ENCODE data around the gene DTX1. TPM values are rescaled to one million over a fixed set of nuclear protein-coding genes. Genes with fewer than 3 reads are reported as not detected.

Gene DTX1
- polyA plus RNA-seq, 1 donor (not counting 4 experiments of a cell fraction or from before 2014, with no cell fraction given) = not detected

DNA sequence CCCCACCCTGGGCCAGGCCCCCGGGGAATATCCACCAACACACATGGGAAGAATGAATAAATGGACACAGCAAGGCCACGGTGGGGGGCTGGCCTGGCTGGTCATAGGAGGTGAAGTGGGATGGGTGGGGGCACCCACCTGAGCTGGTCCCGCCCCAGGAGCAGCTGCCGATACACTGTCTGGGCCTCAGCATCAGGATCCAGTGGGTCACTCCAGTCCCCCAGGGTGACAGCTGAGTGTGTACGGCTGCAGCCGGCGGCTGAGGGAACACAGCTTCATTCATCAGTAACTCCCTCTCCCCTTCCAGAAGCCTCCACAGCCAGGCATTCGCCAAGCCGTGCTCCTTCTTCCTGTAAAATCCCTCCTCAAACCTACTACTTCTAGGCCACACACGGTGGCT, 45.2 kb downstream of the DTX1 start:
- Histone ChIP-seq H3K79me2 (ENCODE audit: control insufficient read depth, insufficient read depth, low read length) (no peaks in the 10 kb centered on the region), H3K36me3 (ENCODE audit: control insufficient read depth in 2 of 2, extremely low read depth in 1 of 2, insufficient read depth in 2 of 2, low read length in 2 of 2) (no peaks in the 10 kb centered on the region), H4K20me1 (ENCODE audit: control insufficient read depth, extremely low read depth, insufficient read depth, low read length) (no peaks in the 10 kb centered on the region), H3K4me1 (ENCODE audit: control insufficient read depth, extremely low read depth, insufficient read depth, low read length) (peaks cover 3% of the 10 kb centered on the region), H3K9me1 (ENCODE audit: control insufficient read depth, extremely low read depth, insufficient read depth, low read length) (no peaks in the 10 kb centered on the region), H3K27ac (ENCODE audit: control insufficient read depth, insufficient read depth, low read length) (no peak overlapping the region), H3K4me3 (ENCODE audit: control insufficient read depth in 2 of 3, extremely low read depth in 1 of 3, insufficient read depth in 2 of 3, low read depth in 1 of 3, low read length in 3 of 3) (no peak overlapping the region), H3K27me3 (ENCODE audit: control insufficient read depth, extremely low read depth, insufficient read depth, low read length) (no peaks in the 10 kb centered on the region), H3K9me3 (ENCODE audit: control insufficient read depth, low read depth, low read length) (no peaks in the 10 kb centered on the region), H3K4me2 (ENCODE audit: control insufficient read depth, extremely low read depth, insufficient read depth, low read depth, low read length) (no peak overlapping the region), H3K9ac (ENCODE audit: control insufficient read depth, extremely low read depth, insufficient read depth, low read length) (no peak overlapping the region), H2AFZ (ENCODE audit: control insufficient read depth, low read length) (no peak overlapping the region)
- FAIRE-seq (no peak), DNase-seq (ENCODE audit: low read depth, low spot score) (no peak)
- dilution Hi-C loops (cut with MboI; ENCODE audit: extremely low pct_ligation_motif_present, low sequenced_read_pairs) = no loop called here
- TF ChIP-seq EZH2 (IDR thresholded peaks at IDR 0.05; ENCODE audit: low read length) = no peak
- TF ChIP-seq, protein P1, sequence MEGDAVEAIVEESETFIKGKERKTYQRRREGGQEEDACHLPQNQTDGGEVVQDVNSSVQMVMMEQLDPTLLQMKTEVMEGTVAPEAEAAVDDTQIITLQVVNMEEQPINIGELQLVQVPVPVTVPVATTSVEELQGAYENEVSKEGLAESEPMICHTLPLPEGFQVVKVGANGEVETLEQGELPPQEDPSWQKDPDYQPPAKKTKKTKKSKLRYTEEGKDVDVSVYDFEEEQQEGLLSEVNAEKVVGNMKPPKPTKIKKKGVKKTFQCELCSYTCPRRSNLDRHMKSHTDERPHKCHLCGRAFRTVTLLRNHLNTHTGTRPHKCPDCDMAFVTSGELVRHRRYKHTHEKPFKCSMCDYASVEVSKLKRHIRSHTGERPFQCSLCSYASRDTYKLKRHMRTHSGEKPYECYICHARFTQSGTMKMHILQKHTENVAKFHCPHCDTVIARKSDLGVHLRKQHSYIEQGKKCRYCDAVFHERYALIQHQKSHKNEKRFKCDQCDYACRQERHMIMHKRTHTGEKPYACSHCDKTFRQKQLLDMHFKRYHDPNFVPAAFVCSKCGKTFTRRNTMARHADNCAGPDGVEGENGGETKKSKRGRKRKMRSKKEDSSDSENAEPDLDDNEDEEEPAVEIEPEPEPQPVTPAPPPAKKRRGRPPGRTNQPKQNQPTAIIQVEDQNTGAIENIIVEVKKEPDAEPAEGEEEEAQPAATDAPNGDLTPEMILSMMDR (optimal IDR thresholded peaks at IDR 0.05 in 1 of 3, IDR thresholded peaks at IDR 0.05 in 1 of 3, conservative IDR thresholded peaks at IDR 0.05 in 1 of 3; ENCODE audit: extremely low read depth in 1 of 3, insufficient read depth in 2 of 3, low read length in 3 of 3) = no peak

DNA sequence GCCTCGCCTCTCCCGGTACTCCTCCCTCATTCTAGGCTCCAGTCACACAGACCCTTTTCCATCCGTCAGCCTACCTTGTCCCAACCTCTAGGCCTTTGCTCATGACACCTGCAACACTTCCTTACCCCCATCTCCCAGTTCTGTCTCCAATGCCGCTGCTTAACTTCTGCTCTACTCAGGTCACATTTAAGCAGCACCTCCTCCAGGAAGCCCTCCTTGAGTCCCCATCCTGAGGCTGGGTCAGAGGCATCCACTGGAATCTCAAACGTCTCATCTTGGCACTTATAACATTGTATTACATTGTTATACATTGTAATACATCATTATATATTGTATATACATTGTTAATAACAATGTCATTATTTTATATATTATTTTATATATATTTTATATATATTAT, 46.3 kb downstream of the DTX1 start:
- dilution Hi-C loops (cut with MboI; ENCODE audit: extremely low pct_ligation_motif_present, low sequenced_read_pairs) = no loop called here
- Histone ChIP-seq H2AFZ (ENCODE audit: control insufficient read depth, low read length) (no peak overlapping the region), H3K36me3 (ENCODE audit: control insufficient read depth in 2 of 2, extremely low read depth in 1 of 2, insufficient read depth in 2 of 2, low read length in 2 of 2) (no peaks in the 10 kb centered on the region), H3K9me1 (ENCODE audit: control insufficient read depth, extremely low read depth, insufficient read depth, low read length) (no peaks in the 10 kb centered on the region), H3K4me3 (ENCODE audit: control insufficient read depth in 2 of 3, extremely low read depth in 1 of 3, insufficient read depth in 2 of 3, low read depth in 1 of 3, low read length in 3 of 3) (no peak overlapping the region), H3K27me3 (ENCODE audit: control insufficient read depth, extremely low read depth, insufficient read depth, low read length) (no peaks in the 10 kb centered on the region), H3K9ac (ENCODE audit: control insufficient read depth, extremely low read depth, insufficient read depth, low read length) (no peak overlapping the region), H3K4me1 (ENCODE audit: control insufficient read depth, extremely low read depth, insufficient read depth, low read length) (peaks cover 3% of the 10 kb centered on the region), H3K9me3 (ENCODE audit: control insufficient read depth, low read depth, low read length) (no peaks in the 10 kb centered on the region), H3K79me2 (ENCODE audit: control insufficient read depth, insufficient read depth, low read length) (no peaks in the 10 kb centered on the region), H3K4me2 (ENCODE audit: control insufficient read depth, extremely low read depth, insufficient read depth, low read depth, low read length) (no peak overlapping the region), H3K27ac (ENCODE audit: control insufficient read depth, insufficient read depth, low read length) (no peak overlapping the region), H4K20me1 (ENCODE audit: control insufficient read depth, extremely low read depth, insufficient read depth, low read length) (no peaks in the 10 kb centered on the region)
- TF ChIP-seq, protein P1 (optimal IDR thresholded peaks at IDR 0.05 in 1 of 3, IDR thresholded peaks at IDR 0.05 in 1 of 3, conservative IDR thresholded peaks at IDR 0.05 in 1 of 3; ENCODE audit: extremely low read depth in 1 of 3, insufficient read depth in 2 of 3, low read length in 3 of 3) = no peak
- TF ChIP-seq EZH2 (IDR thresholded peaks at IDR 0.05; ENCODE audit: low read length) = no peak
- no peak for FAIRE-seq
- no peak for DNase-seq (ENCODE audit: low read depth, low spot score)

Measured in keratinocyte (primary cell).